DMS153 (cell line): ENCODE results near the gene PRPSAP1.
"Not testable (repeated sequence)": the region's sequence is repeated elsewhere in the genome, so short reads cannot be mapped to it uniquely, and the experiment has no call there.

Source experiments
- DNase-seq: peaks from one replicate; lab custom pipeline; 2025; lab: John Stamatoyannopoulos, UW

Gene PRPSAP1

DNA sequence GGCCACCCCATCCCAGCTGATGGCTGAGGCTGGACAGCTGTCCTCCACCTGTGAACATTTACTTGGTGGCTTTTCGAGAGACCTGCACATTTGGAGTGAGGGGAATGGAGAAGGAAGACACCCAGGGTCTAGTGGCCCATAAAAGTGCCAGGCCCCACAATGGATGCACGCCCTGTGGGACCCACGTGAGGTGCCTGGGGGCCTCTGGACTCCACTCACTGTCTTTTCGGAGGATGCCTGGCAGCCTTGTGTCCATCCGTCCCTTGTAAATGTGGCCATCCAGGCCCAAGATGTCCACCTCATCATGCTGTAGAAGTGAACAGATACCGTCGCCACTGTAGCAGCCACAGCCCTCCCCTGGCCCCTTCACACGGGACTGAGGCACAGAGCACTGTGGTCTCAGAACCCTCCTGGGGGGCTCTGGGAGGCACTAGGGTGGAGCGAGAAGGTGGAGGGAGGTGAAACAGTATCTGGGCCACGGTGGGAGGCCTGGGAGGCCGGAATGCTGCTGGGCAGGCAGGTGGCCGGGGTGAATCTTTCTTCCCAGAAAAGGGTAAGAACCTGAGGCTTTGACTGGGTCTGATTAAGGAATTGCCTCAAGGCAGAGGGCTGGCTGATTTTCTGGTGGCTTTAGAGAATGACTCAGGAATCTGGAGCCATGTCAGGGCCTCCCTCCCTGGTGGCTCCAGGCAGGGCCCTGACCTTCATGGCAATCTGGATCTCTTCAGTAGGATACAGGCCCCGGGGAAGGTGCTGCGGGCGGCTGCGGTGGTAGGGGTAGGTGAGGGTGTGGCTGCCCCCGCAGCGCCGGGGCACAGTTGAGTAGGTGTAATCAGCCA lies 77.0 kb downstream of the PRPSAP1 start:
- no peak for DNase-seq

- DNase-seq = no peak
Observed at GRCh38 chr17:76276069-76276431, 77.7 kb downstream of the PRPSAP1 start.

DNA sequence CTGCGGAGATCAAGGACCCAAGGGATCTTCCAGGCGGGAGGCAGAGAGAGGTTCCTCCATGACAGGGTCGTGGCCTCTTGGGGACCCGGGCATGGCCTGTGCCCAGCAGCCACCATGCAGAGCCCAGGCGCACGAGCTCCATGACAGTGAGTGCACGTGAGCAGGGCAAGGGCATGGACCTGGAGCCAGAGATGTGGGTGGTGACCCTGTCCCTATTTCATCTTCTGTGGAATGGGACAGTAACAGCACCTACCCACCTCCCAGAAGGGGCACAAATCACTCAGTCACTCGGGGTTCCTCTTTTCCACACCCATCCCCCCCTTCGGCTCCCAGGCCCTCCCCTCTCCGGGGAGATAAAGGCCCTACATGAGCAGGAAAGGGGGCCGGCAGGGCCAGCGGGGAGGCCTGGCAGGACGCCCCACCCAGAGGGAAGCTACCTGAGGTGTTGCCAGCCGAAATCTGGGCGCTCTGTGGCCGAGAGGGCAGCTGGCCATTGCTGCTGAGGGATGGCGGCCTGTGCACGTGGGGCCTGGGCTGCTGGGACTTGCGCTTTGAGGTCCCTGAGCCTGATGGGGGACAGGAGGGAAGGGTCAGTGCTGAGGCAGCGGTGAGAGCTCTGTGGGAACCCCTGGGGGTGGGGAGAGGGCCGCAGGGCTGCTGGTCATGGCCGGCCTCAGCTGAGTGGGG lies 78.2 kb downstream of the PRPSAP1 start:
- DNase-seq = no peak

GRCh38 chr17:76274112-76274956 lies 79.4 kb downstream of the PRPSAP1 start:
- no peak for DNase-seq

- no peak for DNase-seq
Observed at GRCh38 chr17:76273445-76274111, 80.1 kb downstream of the PRPSAP1 start.

DNA sequence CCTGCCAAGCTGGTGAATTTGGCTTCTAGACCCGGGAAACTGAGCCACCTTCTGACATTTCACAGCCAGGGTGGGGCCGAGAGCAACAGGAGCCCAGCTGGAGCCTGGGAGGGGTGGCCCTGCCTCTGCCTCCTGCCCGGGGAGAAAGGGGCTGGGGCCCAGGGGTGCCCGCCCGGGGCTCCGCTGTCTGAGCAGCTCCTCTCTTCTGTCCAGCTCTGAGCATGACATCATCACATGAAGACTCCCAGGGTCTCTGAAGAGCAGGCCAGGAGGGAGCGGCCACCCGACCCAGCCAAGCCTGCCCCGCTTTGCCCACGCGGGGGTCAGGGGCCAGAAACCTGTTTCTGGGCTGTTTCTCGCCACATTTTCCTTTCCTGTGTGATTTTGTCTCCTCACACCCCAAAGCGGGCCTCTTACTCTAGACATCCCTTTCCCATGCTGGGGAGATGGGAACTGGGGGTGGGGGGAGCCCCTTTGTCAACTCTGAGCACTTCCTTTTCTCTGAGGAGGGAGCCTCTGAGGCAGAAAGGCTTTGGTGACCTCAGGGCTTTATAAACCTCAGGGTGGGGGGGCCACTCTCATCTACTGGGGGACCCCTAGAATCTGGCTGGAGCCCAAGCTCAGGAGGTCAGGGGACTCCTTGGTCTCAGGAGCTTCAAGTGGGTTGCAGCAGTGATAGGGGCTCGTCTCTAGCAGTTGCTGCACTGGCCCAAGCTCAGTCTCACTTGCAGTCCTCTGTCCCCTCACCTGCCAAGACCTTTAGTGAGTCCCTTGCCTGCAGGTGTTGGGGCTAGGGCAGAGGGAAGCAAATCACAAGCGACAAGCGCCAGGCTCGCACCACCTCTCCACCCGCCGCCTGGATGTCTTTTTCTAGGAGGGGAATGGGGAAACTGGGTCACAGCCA lies 80.9 kb downstream of the PRPSAP1 start:
- DNase-seq = no peak

- DNase-seq = no peak
Observed at GRCh38 chr17:76271669-76272540, 81.8 kb downstream of the PRPSAP1 start.

DNA sequence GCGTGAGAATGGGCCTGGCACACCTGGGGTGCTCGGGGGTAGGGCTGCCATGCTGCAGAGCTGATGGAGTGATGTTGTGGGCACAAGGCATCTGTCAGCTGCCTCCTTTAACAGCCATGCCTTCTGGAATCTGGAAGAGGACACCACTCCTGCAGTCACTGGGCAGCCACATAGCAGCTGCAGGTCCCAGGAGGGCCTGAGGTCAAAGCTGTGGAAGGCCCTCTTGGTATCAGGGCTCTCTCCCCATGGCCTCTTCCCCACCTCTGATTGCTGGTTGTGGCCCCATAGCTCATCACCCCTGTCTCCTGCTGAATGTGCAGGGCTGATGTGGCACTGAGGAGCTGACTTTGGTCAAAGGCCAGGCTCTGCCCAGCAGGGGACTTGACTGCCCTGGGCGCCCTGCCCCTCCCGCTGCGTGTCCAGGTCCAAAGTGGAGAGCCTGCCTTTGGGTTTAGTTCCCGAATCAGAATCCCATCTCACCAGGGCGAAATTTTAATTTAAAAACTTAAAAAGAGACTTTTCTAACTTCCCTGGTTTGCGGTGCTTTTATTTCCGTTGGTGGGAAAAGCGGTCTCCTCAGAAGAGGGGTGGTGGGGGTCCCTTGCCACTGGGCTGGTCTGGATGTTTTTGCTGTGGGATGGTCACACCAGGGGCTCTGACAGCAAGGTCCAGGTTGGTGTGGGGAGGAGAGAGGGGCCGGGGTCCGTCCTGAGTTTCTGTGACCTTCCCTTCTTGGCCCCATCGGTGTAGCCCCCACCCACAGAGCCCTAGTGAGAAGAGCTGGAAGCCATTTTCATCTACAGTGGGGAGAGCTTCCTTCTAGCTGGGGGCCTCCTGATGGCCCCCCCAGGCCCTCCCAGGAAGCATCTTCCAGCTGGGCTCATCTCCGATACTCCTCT lies 82.7 kb downstream of the PRPSAP1 start:
- DNase-seq = no peak

DNA sequence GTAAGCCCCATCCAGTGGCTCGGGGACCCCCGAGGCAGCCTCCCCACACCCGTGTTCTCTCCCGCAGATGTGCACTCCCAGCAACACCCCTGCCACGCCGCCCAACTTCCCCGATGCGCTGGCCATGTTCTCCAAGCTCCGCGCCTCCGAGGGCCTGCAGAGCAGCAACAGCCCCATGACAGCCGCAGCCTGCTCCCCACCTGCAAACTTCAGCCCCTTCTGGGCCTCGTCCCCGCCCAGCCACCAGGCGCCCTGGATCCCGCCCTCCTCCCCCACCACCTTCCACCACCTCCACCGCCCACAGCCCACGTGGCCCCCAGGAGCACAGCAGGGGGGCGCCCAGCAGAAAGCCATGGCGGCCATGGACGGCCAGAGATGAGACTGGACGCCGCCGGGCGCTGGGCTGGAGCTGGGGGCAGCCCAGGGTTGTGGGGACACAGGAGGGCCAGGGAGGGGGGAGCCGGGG lies 83.6 kb downstream of the PRPSAP1 start:
- no peak for DNase-seq

DNA sequence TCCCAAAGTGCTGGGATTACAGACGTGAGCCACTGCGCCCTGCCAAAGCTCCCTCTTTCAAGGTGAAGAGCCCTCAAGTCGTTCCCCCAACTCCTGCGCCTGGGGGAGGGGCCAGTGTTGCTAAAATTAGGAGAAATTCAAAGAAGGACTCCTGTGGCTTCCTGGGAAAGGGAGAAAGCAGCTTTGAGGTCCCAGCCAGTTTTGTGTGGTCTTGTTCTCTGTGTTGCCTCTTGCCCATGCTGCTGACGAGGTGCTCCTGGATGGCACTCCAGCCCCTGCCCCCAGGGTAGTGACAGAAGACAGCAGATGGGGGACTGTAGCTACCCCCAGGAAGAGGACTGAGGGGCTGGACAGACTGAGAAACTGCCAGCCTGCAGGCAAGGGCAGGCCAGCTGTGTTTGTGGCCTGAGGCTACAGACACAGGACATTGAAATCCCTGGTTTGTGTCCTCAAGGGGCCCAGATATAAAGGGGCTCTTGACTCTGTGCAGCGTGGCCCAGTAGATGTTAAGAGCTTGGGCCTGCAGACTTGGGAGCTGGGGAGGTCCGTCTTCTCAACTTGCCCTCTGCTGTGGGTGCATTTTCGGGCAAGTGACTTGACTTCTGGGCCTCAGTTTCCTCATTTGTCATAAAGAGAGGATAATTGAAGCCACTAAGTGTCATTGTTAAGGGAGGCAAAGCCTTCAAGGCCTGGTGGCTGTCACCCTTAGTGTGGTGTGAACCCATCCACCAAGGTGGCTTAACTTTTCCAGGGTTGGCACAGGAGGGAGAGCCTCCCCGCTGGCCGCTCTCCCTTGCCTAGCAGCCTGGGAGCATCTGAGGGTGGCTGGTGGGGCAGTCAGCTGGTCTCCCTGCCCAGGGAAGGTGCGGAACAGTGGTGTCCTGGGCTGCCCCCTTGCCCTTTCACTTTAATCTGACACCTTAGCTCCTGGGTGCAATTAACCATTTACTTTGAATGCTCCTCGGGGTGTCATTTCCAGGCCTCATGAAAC lies 84.4 kb downstream of the PRPSAP1 start:
- no peak for DNase-seq

- peak; percentile 30 for DNase-seq
Observed at GRCh38 chr17:76268015-76268749, 85.5 kb downstream of the PRPSAP1 start.

GRCh38 chr17:76267581-76268001 lies 86.1 kb downstream of the PRPSAP1 start:
- not testable (repeated sequence) for DNase-seq

- no peak for DNase-seq
Observed at GRCh38 chr17:76267051-76267576, 86.6 kb downstream of the PRPSAP1 start.

DNA sequence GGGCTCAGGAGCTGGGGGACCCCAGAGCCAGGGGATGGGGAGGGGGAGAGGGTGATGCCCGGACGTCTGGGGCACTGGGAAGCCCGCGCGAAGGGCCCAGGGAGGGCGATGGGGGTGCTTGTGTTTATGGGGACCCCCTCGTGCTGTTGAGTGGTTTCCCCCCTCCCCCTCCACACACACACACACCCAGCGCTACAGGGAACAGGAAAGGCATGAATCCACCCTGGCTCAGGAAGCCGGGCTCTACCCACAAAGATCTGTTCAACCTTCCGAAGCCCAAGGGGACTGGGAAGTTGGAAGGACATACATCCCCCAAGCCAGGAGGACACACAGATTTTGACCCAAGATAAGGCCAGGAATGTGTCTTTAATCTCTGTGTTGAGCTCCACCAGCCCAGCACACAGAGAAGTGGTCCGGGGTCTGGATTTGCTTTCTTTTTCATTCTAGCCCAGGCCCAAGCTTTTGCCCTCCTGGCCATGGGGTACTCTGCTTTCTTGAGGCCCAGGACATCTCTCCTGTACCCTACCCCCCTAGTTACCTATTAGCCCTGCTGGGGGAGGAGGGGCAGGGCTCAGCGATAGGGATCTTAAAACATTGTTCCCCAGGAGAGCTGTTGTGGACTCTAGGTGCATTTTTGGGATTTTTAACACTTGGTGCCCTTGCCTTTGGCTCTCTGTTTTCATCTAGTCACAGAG lies 87.3 kb downstream of the PRPSAP1 start:
- DNase-seq = no peak

DNA sequence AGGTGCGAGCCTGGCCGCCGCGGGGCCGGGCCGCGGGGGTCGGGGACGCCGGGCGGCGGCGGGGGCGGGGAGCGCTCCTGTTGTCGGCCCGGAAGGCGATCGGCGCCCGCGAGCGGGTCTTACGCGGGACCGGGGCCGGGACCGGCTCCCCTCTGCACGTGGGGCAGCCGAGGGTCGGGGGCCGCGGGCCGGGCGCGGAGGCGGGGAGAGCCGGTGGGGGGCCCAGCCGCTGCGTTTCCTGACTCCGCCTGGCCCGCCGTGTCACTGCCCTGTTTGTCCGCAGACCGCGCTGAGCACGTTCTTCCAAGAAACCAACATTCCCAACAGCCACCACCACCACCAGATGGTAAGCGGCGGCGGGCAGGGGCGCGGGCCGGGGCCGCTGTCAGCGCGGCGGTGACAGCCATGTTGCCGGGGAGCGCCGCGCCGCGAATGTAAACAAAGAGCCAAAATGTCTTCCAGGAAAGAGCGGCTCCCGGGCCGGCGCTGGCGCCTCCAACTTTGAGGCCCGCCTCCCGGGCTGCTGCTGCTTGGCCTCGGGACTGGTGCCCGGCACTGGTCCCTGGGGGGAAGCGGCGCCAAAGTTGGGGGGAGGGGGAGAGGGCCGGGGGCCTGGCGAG lies 88.0 kb downstream of the PRPSAP1 start:
- DNase-seq = no peak
